Measurements from ENCODE around the gene GFY. TPM values are rescaled to one million over a fixed set of nuclear protein-coding genes. Genes with fewer than 3 reads are reported as not detected.
A peak's percentile ranks its signal among the peaks of the same experiment; 100 is the strongest.

Gene GFY
- total RNA-seq, 1 donor from 2014 or later: not detected

DNA sequence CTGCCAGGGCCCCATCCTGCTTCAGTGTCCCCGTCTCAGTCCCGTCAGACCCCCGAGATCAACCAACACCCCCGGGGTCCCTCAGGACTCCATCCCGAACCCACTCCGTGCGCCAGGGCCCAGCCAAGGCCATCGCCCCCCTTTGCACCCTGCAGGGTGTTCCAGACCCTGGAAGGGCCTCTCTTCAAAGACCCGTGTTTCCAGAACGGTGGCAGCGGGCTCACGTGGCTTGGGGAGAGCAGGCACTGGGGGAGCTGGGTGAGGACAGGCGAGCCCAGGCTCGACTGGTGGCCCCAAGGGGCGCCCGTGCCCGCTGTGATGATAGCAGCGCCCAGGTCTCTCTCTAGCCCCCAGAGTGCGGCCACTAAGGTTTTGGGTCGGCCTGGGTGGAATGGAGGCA is 35.8 kb upstream of the GFY start:
- intact Hi-C loops (cut with DNase I): no loop called here
- DNase-seq (ENCODE audit: low spot score in 2 of 2): no peak
- no peaks in the 10 kb centered on the region for H3K27me3 ChIP-seq
- H3K27ac ChIP-seq: no peak overlapping the region
- TF ChIP-seq, protein P1, sequence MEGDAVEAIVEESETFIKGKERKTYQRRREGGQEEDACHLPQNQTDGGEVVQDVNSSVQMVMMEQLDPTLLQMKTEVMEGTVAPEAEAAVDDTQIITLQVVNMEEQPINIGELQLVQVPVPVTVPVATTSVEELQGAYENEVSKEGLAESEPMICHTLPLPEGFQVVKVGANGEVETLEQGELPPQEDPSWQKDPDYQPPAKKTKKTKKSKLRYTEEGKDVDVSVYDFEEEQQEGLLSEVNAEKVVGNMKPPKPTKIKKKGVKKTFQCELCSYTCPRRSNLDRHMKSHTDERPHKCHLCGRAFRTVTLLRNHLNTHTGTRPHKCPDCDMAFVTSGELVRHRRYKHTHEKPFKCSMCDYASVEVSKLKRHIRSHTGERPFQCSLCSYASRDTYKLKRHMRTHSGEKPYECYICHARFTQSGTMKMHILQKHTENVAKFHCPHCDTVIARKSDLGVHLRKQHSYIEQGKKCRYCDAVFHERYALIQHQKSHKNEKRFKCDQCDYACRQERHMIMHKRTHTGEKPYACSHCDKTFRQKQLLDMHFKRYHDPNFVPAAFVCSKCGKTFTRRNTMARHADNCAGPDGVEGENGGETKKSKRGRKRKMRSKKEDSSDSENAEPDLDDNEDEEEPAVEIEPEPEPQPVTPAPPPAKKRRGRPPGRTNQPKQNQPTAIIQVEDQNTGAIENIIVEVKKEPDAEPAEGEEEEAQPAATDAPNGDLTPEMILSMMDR (IDR thresholded peaks at IDR 0.05): no peak
- no peaks in the 10 kb centered on the region for H3K4me1 ChIP-seq
- H3K9me3 ChIP-seq: no peaks in the 10 kb centered on the region
- no peak overlapping the region for H3K4me3 ChIP-seq
- H3K36me3 ChIP-seq: no peaks in the 10 kb centered on the region

DNA sequence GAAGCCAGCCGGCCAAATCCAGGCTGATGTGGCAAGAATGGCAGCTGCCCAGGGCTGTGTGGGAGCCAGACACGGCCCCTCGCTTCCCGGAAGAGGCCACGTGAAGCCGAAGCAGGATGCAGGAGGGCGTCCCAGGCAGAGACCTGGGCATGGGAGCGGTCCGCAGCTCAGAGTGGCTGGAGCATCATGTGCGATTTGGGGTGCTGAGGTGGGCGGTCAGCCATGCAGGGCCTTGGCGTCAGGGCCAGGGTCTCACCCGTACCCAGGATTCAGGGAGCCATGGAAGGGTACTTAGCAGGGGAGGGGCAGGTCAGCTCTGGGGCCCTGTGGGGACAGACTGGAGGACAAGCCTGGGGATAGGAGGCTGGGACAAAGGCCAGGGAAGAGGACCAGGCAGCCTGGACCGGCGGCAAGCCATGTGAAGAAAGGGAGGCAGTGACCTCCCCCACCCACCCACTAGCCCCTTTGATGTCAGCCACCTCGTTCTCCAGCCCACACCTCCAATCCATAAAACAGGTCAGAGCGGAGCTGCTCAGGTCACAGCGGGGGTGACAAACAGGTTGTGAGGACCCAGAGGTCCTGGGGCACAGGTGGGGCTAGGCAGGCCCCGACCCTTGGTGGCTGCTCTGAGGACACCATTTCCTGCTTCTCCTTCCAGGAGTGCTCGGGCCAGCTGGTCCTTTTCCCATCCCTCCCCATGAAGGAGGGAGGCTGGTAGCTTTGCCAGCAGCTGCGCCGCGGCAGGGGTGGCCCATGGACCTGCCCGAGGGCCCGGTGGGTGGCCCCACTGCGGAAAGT is 34.9 kb upstream of the GFY start:
- TF ChIP-seq, protein P1 (IDR thresholded peaks at IDR 0.05): no peak
- Histone ChIP-seq H3K4me1 (no peaks in the 10 kb centered on the region), H3K36me3 (no peaks in the 10 kb centered on the region), H3K27me3 (no peaks in the 10 kb centered on the region), H3K4me3 (no peak overlapping the region), H3K9me3 (no peaks in the 10 kb centered on the region), H3K27ac (no peak overlapping the region)
- intact Hi-C loops (cut with DNase I): loop anchor here (5.0 kb wide), 1 partner anchor 157 kb away; no protein-coding TSS in a partner anchor
- DNase-seq (ENCODE audit: low spot score in 2 of 2): no peak

DNA sequence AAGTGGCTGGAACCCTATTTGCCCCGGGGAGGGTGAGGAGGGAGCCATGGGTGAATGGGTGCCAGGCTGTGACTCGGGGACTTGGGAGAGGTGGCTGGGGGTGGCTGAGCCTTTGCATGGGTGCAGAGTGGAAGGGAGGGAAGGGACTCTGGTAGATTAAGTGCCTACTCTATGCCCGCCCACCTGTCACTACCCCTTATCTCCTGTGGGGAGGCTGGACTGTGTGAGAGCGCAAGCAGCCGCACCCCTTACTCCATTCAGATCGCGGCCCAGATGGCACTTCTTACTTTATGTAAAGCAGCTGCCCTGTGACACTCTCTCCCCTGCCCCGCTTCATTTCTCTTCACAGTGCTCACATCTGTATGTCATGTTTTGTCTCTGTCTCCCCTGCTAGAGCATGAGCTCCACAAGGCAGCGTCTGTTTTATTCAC is 34.2 kb upstream of the GFY start:
- Histone ChIP-seq H3K36me3 (no peaks in the 10 kb centered on the region), H3K9me3 (no peaks in the 10 kb centered on the region), H3K4me3 (no peak overlapping the region), H3K27ac (no peak overlapping the region), H3K27me3 (no peaks in the 10 kb centered on the region), H3K4me1 (no peaks in the 10 kb centered on the region)
- TF ChIP-seq, protein P1 (IDR thresholded peaks at IDR 0.05): no peak
- intact Hi-C loops (cut with DNase I): loop anchor here (5.0 kb wide), 1 partner anchor 156 kb away; no protein-coding TSS in a partner anchor
- no peak for DNase-seq (ENCODE audit: low spot score in 2 of 2)

DNA sequence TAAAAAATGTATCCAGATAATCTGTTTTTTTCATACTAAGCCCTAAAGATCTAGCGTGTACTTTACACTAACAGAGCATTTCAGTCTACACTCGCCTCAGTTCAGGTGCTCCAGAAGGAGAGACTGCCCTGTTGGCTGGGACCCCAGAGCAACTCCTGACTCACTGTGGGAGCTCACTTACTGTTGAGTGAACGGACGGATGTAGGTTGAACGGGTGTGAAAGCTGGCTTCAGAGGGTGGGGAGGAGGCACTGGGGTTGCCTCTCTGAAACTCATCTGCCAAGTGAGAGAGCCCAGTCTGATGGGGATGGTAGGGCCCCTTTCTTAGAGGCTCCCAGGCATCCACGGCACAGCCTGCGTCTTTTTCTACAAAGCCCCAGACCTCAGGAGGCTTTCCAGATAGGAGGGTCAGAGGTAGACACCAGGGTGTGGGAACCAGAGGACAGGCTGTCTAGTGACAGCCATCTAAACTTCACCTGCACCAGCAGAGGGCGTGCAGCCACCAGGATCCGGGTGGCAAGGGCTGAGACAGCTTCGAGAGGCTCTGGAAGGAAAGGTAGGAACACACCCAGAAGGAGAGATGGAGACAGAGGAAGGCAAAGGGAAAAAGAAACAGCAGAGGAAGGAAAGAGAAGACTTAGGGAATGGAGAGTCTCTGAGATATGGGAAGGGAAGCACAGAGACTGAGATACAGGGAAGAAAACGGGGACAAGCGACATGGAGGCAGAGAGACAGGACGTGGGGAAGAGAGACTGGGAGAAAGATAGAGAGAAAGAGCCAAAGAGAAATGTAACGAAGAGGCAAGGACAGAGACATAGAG is 33.4 kb upstream of the GFY start:
- Histone ChIP-seq H3K4me1 (no peaks in the 10 kb centered on the region), H3K27me3 (no peaks in the 10 kb centered on the region), H3K4me3 (no peak overlapping the region), H3K27ac (no peak overlapping the region), H3K9me3 (no peaks in the 10 kb centered on the region), H3K36me3 (no peaks in the 10 kb centered on the region)
- DNase-seq (ENCODE audit: low spot score in 2 of 2): peak; percentile 23 to 77
- TF ChIP-seq, protein P1 (IDR thresholded peaks at IDR 0.05): peak; percentile 74 to 83 (median 76)
- intact Hi-C loops (cut with DNase I): loop anchor here (1.0 to 5.0 kb wide), 2 partner anchors 52 to 156 kb away; no protein-coding TSS in a partner anchor

DNA sequence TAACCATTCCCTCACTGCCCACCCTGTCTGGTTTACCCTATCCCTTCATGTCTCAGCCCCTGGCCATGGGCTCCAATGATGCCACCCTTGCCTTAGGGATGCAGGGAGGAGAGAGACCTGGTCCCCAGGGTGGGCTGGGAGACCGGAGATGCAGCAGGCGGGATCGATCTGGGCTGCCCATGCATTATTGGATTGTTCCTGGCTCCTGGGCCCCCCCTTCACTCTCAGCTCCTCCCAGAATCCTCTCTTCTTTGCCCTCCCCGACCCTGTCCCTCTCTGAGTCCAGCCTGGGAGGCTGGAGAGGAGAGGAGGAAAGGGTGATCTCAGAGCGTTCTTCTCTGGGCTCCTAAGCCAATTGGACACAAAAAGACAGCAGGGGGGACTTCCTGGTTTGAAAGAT is 31.3 kb upstream of the GFY start:
- Histone ChIP-seq H3K9me3 (no peaks in the 10 kb centered on the region), H3K27ac (no peak overlapping the region), H3K36me3 (no peaks in the 10 kb centered on the region), H3K4me3 (no peak overlapping the region), H3K27me3 (no peaks in the 10 kb centered on the region), H3K4me1 (no peaks in the 10 kb centered on the region)
- TF ChIP-seq, protein P1 (IDR thresholded peaks at IDR 0.05): no peak
- no peak for DNase-seq (ENCODE audit: low spot score in 2 of 2)
- intact Hi-C loops (cut with DNase I): loop anchor here (5.0 kb wide), 1 partner anchor 153 kb away; no protein-coding TSS in a partner anchor
